ENCODE measurements around the gene GALNT10. TPM values are rescaled to one million over a fixed set of nuclear protein-coding genes. Genes with fewer than 3 reads are reported as not detected.
A peak's percentile ranks its signal among the peaks of the same experiment; 100 is the strongest.

The GALNT10 gene
- polyA plus RNA-seq, 1 donor (not counting 4 experiments of a cell fraction or from before 2014, with no cell fraction given) = 17.9 TPM

- dilution Hi-C loops (cut with MboI; ENCODE audit: extremely low pct_ligation_motif_present, low sequenced_read_pairs) = no loop called here
- no peaks in the 10 kb centered on the region for H3K36me3 ChIP-seq (ENCODE audit: control insufficient read depth in 2 of 2, extremely low read depth in 1 of 2, insufficient read depth in 2 of 2, low read length in 2 of 2)
- no peak overlapping the region for H3K9ac ChIP-seq (ENCODE audit: control insufficient read depth, extremely low read depth, insufficient read depth, low read length)
- FAIRE-seq (no peak), DNase-seq (ENCODE audit: low read depth, low spot score) (no peak)
- no peak overlapping the region for H3K4me2 ChIP-seq (ENCODE audit: control insufficient read depth, extremely low read depth, insufficient read depth, low read depth, low read length)
- H3K27me3 ChIP-seq (ENCODE audit: control insufficient read depth, extremely low read depth, insufficient read depth, low read length) = no peaks in the 10 kb centered on the region
- H3K4me3 ChIP-seq (ENCODE audit: control insufficient read depth in 2 of 3, extremely low read depth in 1 of 3, insufficient read depth in 2 of 3, low read depth in 1 of 3, low read length in 3 of 3) = no peak overlapping the region
- no peaks in the 10 kb centered on the region for H3K79me2 ChIP-seq (ENCODE audit: control insufficient read depth, insufficient read depth, low read length)
- H2AFZ ChIP-seq (ENCODE audit: control insufficient read depth, low read length) = no peak overlapping the region
- H4K20me1 ChIP-seq (ENCODE audit: control insufficient read depth, extremely low read depth, insufficient read depth, low read length) = no peaks in the 10 kb centered on the region
- peaks cover 50% of the 10 kb centered on the region for H3K4me1 ChIP-seq (ENCODE audit: control insufficient read depth, extremely low read depth, insufficient read depth, low read length)
- no peak for TF ChIP-seq EZH2 (IDR thresholded peaks at IDR 0.05; ENCODE audit: low read length)
- TF ChIP-seq, protein P1, sequence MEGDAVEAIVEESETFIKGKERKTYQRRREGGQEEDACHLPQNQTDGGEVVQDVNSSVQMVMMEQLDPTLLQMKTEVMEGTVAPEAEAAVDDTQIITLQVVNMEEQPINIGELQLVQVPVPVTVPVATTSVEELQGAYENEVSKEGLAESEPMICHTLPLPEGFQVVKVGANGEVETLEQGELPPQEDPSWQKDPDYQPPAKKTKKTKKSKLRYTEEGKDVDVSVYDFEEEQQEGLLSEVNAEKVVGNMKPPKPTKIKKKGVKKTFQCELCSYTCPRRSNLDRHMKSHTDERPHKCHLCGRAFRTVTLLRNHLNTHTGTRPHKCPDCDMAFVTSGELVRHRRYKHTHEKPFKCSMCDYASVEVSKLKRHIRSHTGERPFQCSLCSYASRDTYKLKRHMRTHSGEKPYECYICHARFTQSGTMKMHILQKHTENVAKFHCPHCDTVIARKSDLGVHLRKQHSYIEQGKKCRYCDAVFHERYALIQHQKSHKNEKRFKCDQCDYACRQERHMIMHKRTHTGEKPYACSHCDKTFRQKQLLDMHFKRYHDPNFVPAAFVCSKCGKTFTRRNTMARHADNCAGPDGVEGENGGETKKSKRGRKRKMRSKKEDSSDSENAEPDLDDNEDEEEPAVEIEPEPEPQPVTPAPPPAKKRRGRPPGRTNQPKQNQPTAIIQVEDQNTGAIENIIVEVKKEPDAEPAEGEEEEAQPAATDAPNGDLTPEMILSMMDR (optimal IDR thresholded peaks at IDR 0.05 in 1 of 3, IDR thresholded peaks at IDR 0.05 in 1 of 3, conservative IDR thresholded peaks at IDR 0.05 in 1 of 3; ENCODE audit: extremely low read depth in 1 of 3, insufficient read depth in 2 of 3, low read length in 3 of 3) = no peak
- H3K9me1 ChIP-seq (ENCODE audit: control insufficient read depth, extremely low read depth, insufficient read depth, low read length) = no peaks in the 10 kb centered on the region
- no peaks in the 10 kb centered on the region for H3K9me3 ChIP-seq (ENCODE audit: control insufficient read depth, low read depth, low read length)
- H3K27ac ChIP-seq (ENCODE audit: control insufficient read depth, insufficient read depth, low read length) = no peak overlapping the region
Observed at GRCh38 chr5:154370813-154371212, 180.3 kb downstream of the GALNT10 start.

DNA sequence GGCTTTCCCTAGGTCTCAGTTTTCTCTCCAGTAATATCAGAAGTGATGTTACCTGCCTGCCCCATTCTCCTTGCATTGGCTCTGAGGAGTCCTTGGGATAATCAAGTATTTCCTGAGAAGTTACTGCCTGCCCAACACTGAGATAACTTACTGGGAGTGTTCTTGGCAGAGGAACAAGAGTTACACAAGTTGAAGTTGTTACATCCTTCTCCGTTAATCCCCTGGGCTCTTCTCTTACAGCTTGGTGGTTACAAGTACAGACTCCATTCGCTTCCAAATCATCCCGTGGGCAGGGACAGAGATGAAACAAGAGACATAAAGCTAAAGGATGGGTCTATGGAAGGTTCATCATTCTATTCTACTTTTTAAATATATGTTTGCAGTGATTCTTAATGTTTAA lies 181.2 kb downstream of the GALNT10 start:
- Histone ChIP-seq H3K4me1 (ENCODE audit: control insufficient read depth, extremely low read depth, insufficient read depth, low read length) (peaks cover 41% of the 10 kb centered on the region), H4K20me1 (ENCODE audit: control insufficient read depth, extremely low read depth, insufficient read depth, low read length) (no peaks in the 10 kb centered on the region), H3K4me3 (ENCODE audit: control insufficient read depth in 2 of 3, extremely low read depth in 1 of 3, insufficient read depth in 2 of 3, low read depth in 1 of 3, low read length in 3 of 3) (no peak overlapping the region), H3K27me3 (ENCODE audit: control insufficient read depth, extremely low read depth, insufficient read depth, low read length) (no peaks in the 10 kb centered on the region), H2AFZ (ENCODE audit: control insufficient read depth, low read length) (no peak overlapping the region), H3K9ac (ENCODE audit: control insufficient read depth, extremely low read depth, insufficient read depth, low read length) (no peak overlapping the region), H3K79me2 (ENCODE audit: control insufficient read depth, insufficient read depth, low read length) (no peaks in the 10 kb centered on the region), H3K9me1 (ENCODE audit: control insufficient read depth, extremely low read depth, insufficient read depth, low read length) (no peaks in the 10 kb centered on the region), H3K36me3 (ENCODE audit: control insufficient read depth in 2 of 2, extremely low read depth in 1 of 2, insufficient read depth in 2 of 2, low read length in 2 of 2) (no peaks in the 10 kb centered on the region), H3K9me3 (ENCODE audit: control insufficient read depth, low read depth, low read length) (no peaks in the 10 kb centered on the region), H3K27ac (ENCODE audit: control insufficient read depth, insufficient read depth, low read length) (no peak overlapping the region), H3K4me2 (ENCODE audit: control insufficient read depth, extremely low read depth, insufficient read depth, low read depth, low read length) (no peak overlapping the region)
- TF ChIP-seq, protein P1 (optimal IDR thresholded peaks at IDR 0.05 in 1 of 3, IDR thresholded peaks at IDR 0.05 in 1 of 3, conservative IDR thresholded peaks at IDR 0.05 in 1 of 3; ENCODE audit: extremely low read depth in 1 of 3, insufficient read depth in 2 of 3, low read length in 3 of 3) = no peak
- no peak for TF ChIP-seq EZH2 (IDR thresholded peaks at IDR 0.05; ENCODE audit: low read length)
- no peak for DNase-seq (ENCODE audit: low read depth, low spot score)
- peak; percentile 51 for FAIRE-seq
- dilution Hi-C loops (cut with MboI; ENCODE audit: extremely low pct_ligation_motif_present, low sequenced_read_pairs) = no loop called here

All from keratinocyte (primary cell).